WTC11 (cell line): ENCODE results near the gene CUL4A. TPM values are rescaled to one million over a fixed set of nuclear protein-coding genes. Genes with fewer than 3 reads are reported as not detected.
A peak's percentile ranks its signal among the peaks of the same experiment; 100 is the strongest.

Experiments
- ATAC-seq: fragments of 200-7000 bp; cut with Tn5 transposase; 2 replicates; pipeline ENCODE4 v1.10.0; 2021; ENCODE audit warnings: mild to moderate bottlenecking, moderate library complexity
- CTCF ChIA-PET: fragments of 300-600 bp; sonication (Branson Sonifier 250); formaldehyde crosslinking; loops from one replicate; lab custom pipeline; 2021; ENCODE audit warnings: antibody characterized with exemption; lab: Charles Lee
- POLR2A ChIA-PET: fragments of 350-600 bp; sonication (Branson Sonifier 250); formaldehyde crosslinking; loops from one replicate; lab custom pipeline; 2021; ENCODE audit warnings: antibody characterized with exemption; lab: Charles Lee
- DNase-seq: peaks from one replicate; pipeline ENCODE4 v3.0.0; 2021; ENCODE audit warnings: low spot score
- H3K27ac Mint-ChIP-seq: 2 replicates; pipeline ENCODE4 v1.8.0; 2021; ENCODE audit warnings: mixed read lengths
- H3K27me3 Mint-ChIP-seq: 2 replicates; pipeline ENCODE4 v1.8.0; 2021; ENCODE audit warnings: low read depth, mild to moderate bottlenecking, moderate library complexity, mixed read lengths
- H3K36me3 Mint-ChIP-seq: 2 replicates; pipeline ENCODE4 v1.8.0; 2021; ENCODE audit warnings: mixed read lengths
- H3K4me1 Mint-ChIP-seq: 2 replicates; pipeline ENCODE4 v1.8.0; 2022; ENCODE audit warnings: mixed read lengths
- H3K4me3 Mint-ChIP-seq: 2 replicates; pipeline ENCODE4 v1.8.0; 2021; ENCODE audit warnings: mild to moderate bottlenecking, moderate library complexity, mixed read lengths
- H3K9me3 Mint-ChIP-seq: 2 replicates; pipeline ENCODE4 v1.8.0; 2021; ENCODE audit warnings: mixed read lengths
- CREM ChIP-seq: sonication (generic); formaldehyde crosslinking; IDR thresholded peaks from 2 replicates; pipeline ENCODE4 v1.8.1; 2022; ENCODE audit warnings: mild to moderate bottlenecking, missing genetic modification reagents, moderate library complexity
- ETV6 ChIP-seq: sonication (generic); formaldehyde crosslinking; IDR thresholded peaks from 2 replicates; pipeline ENCODE4 v1.8.1; 2022; ENCODE audit warnings: mild to moderate bottlenecking, missing genetic modification reagents
- FOXJ3 ChIP-seq: sonication (generic); formaldehyde crosslinking; IDR thresholded peaks from 2 replicates; pipeline ENCODE4 v1.9.0; 2021; ENCODE audit warnings: missing genetic modification reagents, mild to moderate bottlenecking, borderline replicate concordance
- FOXK1 ChIP-seq: sonication (generic); formaldehyde crosslinking; IDR thresholded peaks from 2 replicates; pipeline ENCODE4 v1.8.0; 2022; ENCODE audit warnings: mild to moderate bottlenecking, moderate library complexity, missing genetic modification reagents
- FOXP1 ChIP-seq: sonication (generic); formaldehyde crosslinking; IDR thresholded peaks from 2 replicates; pipeline ENCODE4 v1.8.0; 2022; ENCODE audit warnings: missing genetic modification reagents, mild to moderate bottlenecking, moderate library complexity, borderline replicate concordance
- JUN ChIP-seq: sonication (generic); formaldehyde crosslinking; IDR thresholded peaks from 2 replicates; pipeline ENCODE4 v1.8.0; 2023; ENCODE audit warnings: mild to moderate bottlenecking, missing genetic modification reagents
- NFATC4 ChIP-seq: fragments of 250-450 bp; sonication (Bioruptor Pico); IDR thresholded peaks from 2 replicates; pipeline ENCODE4 v1.9.0; 2021; ENCODE audit warnings: mild to moderate bottlenecking
- OVOL2 ChIP-seq: fragments of 250-450 bp; sonication (Bioruptor Pico); IDR thresholded peaks from 2 replicates; pipeline ENCODE4 v1.9.0; 2021; ENCODE audit warnings: mild to moderate bottlenecking, borderline replicate concordance
- RORB ChIP-seq: fragments of 250-450 bp; sonication (Bioruptor Pico); IDR thresholded peaks from 2 replicates; pipeline ENCODE4 v1.9.0; 2021; ENCODE audit warnings: mild to moderate bottlenecking
- TCF7 ChIP-seq: sonication (generic); formaldehyde crosslinking; IDR thresholded peaks from 2 replicates; pipeline ENCODE4 v1.8.0; 2022; ENCODE audit warnings: mild to moderate bottlenecking, low read depth, missing genetic modification reagents, moderate library complexity
- ZNF121 ChIP-seq: sonication (generic); formaldehyde crosslinking; IDR thresholded peaks from 2 replicates; pipeline ENCODE4 v1.8.0; 2023; ENCODE audit warnings: missing genetic modification reagents
- ZNF396 ChIP-seq: fragments of 250-450 bp; sonication (Bioruptor Pico); IDR thresholded peaks from 2 replicates; pipeline ENCODE4 v1.8.0; 2021; ENCODE audit warnings: mild to moderate bottlenecking, moderate library complexity, borderline replicate concordance
- ZNF416 ChIP-seq: fragments of 250-450 bp; sonication (Bioruptor Pico); IDR thresholded peaks from 2 replicates; pipeline ENCODE4 v1.9.0; 2021; ENCODE audit warnings: mild to moderate bottlenecking, inconsistent platforms
- total RNA-seq: library from RNA; stranded (reverse); gene quantifications from 3 replicates; pipeline ENCODE4 v1.2.3, GENCODE V29; 2021
- TF ChIP-seq, protein P1 (sequence below): sonication (generic); formaldehyde crosslinking; IDR thresholded peaks from 2 replicates; pipeline ENCODE4 v1.8.1; 2022; ENCODE audit warnings: mild to moderate bottlenecking, missing genetic modification reagents, moderate library complexity, borderline replicate concordance
- TF ChIP-seq, protein P2 (sequence below): sonication (generic); formaldehyde crosslinking; IDR thresholded peaks from 2 replicates; pipeline ENCODE4 v1.8.1; 2022; ENCODE audit warnings: mild to moderate bottlenecking, moderate library complexity, missing genetic modification reagents
- TF ChIP-seq, protein P3 (sequence below): fragments of 250-450 bp; sonication (Bioruptor Pico); IDR thresholded peaks from 2 replicates; pipeline ENCODE4 v1.8.0; 2021; ENCODE audit warnings: mild to moderate bottlenecking
- TF ChIP-seq, protein P4 (sequence below): sonication (generic); formaldehyde crosslinking; IDR thresholded peaks from 2 replicates; pipeline ENCODE4 v1.8.0; 2022; ENCODE audit warnings: mild to moderate bottlenecking, missing genetic modification reagents
- TF ChIP-seq, protein P5 (sequence below): sonication (generic); formaldehyde crosslinking; IDR thresholded peaks from 2 replicates; pipeline ENCODE4 v1.8.1; 2023; ENCODE audit warnings: mild to moderate bottlenecking, missing genetic modification reagents, moderate library complexity
- TF ChIP-seq, protein P6 (sequence below): fragments of 200-600 bp; IDR thresholded peaks from 2 replicates; pipeline ENCODE4 v1.8.0; 2022; ENCODE audit warnings: antibody characterized with exemption
- TF ChIP-seq, protein P7 (sequence below): fragments of 250-450 bp; sonication (Bioruptor Pico); IDR thresholded peaks from 2 replicates; pipeline ENCODE4 v2.1.2; 2022; ENCODE audit warnings: mild to moderate bottlenecking, moderate library complexity
- TF ChIP-seq, protein P8 (sequence below): sonication (generic); formaldehyde crosslinking; IDR thresholded peaks from 2 replicates; pipeline ENCODE4 v1.8.1; 2022; ENCODE audit warnings: low read depth, missing genetic modification reagents, borderline replicate concordance
- TF ChIP-seq, protein P9 (sequence below): sonication (generic); formaldehyde crosslinking; conservative IDR thresholded peaks from 2 replicates; pipeline ENCODE4 v1.8.1; 2022; ENCODE audit warnings: mild to moderate bottlenecking, missing genetic modification reagents
- TF ChIP-seq, protein P10 (sequence below): fragments of 250-450 bp; sonication (Bioruptor Pico); IDR thresholded peaks from 2 replicates; pipeline ENCODE4 v1.9.0; 2021; ENCODE audit warnings: mild to moderate bottlenecking

CUL4A gene
- total RNA-seq, 1 experiment from 2014 or later = 99.9 TPM

DNA sequence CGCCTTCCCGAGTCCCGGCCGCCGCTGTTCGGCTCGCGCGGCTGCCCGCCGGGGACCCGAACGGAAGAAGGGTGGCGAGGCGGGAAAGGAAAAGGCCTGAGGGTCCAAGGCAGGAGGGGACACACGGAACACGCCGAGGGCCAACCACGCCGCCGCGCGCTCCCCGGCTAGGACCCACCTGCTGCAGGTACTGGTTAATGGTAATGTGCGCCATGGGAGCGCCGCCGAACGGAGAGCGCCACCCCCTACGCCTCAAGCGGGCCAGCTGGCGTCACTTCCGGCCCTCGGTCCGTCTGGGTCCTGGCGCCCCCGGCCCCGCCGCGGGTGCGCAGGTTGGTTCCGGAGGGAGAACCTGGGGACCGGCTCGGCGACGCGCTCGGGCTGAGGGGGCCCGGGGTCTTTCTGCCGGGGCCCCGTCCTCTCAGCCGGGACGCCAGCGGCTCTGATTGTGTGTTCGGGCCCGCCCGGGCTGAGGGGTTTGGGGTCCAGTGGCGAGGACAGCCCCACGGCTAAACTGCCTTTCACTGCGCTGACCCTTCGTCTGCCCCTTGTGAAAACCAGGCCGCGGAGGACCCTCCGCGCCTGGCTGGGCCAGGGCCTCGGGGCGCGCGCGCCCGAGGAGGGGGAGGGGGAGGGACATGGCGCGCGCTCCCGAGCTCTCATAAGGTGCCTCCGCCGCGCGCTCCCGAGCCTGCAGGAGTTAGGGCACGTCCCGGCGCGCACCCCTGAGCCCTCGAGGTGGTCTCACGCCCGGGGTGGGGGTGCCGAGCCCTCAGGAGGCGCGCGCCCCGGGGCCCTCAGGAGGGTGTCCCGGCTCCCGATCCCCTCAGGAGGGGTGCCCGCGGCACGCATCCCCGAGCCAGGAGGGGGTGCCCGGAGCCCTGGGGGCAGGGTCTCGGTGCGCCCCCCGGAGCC is 735 bp upstream of the CUL4A start, which contains the start of gene PCID2 (continued):
- TF ChIP-seq FOXP1 (CRISPR knock-in tag) (peak; percentile 92), ZNF416 (CRISPR knock-in tag) (0 out of 2 replicates have a peak, but pooled peaks have one; percentile 31), ZNF121 (CRISPR knock-in tag) (peak; percentile 57; the same call in 1 of the 2 replicates), TCF7 (CRISPR knock-in tag) (no peak), CREM (peak; percentile 97)

DNA sequence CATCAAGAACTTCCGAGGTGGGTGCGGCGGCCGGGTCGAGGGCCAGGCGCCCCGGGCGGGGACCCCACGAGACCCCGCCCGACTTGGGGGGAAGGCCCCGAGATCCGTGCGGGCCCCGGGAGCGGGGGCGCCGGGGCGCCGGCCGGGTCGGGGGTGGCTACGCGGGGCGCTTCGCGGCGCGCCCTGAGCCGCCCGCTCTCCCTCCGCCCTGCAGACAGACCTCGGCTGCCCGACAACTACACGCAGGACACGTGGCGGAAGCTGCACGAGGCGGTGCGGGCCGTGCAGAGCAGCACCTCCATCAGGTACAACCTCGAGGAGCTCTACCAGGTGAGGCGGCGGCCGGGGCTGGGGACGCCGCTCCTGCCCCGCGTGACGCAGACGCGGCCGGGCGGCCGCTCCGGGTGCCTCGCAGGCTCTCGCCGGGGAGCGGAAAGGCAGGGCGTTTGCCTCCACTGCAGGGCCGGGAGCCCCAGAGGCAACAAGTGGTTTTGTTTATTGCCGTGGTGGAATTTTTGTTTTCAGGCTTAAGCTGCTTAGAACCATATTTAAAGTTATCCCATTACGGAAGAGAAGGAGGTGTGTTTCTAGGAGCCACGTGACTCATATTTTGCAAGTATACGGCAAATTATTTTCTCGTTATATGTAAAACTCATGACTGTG is 477 bp downstream of the CUL4A start:
- CTCF ChIA-PET = interaction anchor here (1.0 to 1.6 kb wide), 4 partner anchors 29 to 352 kb away, joined by 3 to 7 read pairs (median 4); no protein-coding TSS in a partner anchor
- peak; percentile 66; the same call in 1 of the 2 replicates for TF ChIP-seq JUN (CRISPR knock-in tag)
- TF ChIP-seq, protein P1, sequence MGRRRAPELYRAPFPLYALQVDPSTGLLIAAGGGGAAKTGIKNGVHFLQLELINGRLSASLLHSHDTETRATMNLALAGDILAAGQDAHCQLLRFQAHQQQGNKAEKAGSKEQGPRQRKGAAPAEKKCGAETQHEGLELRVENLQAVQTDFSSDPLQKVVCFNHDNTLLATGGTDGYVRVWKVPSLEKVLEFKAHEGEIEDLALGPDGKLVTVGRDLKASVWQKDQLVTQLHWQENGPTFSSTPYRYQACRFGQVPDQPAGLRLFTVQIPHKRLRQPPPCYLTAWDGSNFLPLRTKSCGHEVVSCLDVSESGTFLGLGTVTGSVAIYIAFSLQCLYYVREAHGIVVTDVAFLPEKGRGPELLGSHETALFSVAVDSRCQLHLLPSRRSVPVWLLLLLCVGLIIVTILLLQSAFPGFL (CRISPR knock-in tag) = 0 out of 2 replicates have a peak, but pooled peaks have one; percentile 44
- TF ChIP-seq, protein P2, sequence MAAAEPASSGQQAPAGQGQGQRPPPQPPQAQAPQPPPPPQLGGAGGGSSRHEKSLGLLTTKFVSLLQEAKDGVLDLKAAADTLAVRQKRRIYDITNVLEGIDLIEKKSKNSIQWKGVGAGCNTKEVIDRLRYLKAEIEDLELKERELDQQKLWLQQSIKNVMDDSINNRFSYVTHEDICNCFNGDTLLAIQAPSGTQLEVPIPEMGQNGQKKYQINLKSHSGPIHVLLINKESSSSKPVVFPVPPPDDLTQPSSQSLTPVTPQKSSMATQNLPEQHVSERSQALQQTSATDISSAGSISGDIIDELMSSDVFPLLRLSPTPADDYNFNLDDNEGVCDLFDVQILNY = peak; percentile 77; the same call in 1 of the 2 replicates
- TF ChIP-seq, protein P3, sequence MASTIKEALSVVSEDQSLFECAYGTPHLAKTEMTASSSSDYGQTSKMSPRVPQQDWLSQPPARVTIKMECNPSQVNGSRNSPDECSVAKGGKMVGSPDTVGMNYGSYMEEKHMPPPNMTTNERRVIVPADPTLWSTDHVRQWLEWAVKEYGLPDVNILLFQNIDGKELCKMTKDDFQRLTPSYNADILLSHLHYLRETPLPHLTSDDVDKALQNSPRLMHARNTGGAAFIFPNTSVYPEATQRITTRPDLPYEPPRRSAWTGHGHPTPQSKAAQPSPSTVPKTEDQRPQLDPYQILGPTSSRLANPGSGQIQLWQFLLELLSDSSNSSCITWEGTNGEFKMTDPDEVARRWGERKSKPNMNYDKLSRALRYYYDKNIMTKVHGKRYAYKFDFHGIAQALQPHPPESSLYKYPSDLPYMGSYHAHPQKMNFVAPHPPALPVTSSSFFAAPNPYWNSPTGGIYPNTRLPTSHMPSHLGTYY = no peak
- TF ChIP-seq OVOL2 (CRISPR knock-in tag) = no peak
- TF ChIP-seq, protein P4, sequence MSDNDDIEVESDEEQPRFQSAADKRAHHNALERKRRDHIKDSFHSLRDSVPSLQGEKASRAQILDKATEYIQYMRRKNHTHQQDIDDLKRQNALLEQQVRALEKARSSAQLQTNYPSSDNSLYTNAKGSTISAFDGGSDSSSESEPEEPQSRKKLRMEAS (CRISPR knock-in tag) = peak; percentile 90; the same call in 1 of the 2 replicates
- TF ChIP-seq, protein P5, sequence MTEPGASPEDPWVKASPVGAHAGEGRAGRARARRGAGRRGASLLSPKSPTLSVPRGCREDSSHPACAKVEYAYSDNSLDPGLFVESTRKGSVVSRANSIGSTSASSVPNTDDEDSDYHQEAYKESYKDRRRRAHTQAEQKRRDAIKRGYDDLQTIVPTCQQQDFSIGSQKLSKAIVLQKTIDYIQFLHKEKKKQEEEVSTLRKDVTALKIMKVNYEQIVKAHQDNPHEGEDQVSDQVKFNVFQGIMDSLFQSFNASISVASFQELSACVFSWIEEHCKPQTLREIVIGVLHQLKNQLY (CRISPR knock-in tag) = no peak
- no peak for TF ChIP-seq ZNF396 (CRISPR knock-in tag)
- TF ChIP-seq, protein P6, sequence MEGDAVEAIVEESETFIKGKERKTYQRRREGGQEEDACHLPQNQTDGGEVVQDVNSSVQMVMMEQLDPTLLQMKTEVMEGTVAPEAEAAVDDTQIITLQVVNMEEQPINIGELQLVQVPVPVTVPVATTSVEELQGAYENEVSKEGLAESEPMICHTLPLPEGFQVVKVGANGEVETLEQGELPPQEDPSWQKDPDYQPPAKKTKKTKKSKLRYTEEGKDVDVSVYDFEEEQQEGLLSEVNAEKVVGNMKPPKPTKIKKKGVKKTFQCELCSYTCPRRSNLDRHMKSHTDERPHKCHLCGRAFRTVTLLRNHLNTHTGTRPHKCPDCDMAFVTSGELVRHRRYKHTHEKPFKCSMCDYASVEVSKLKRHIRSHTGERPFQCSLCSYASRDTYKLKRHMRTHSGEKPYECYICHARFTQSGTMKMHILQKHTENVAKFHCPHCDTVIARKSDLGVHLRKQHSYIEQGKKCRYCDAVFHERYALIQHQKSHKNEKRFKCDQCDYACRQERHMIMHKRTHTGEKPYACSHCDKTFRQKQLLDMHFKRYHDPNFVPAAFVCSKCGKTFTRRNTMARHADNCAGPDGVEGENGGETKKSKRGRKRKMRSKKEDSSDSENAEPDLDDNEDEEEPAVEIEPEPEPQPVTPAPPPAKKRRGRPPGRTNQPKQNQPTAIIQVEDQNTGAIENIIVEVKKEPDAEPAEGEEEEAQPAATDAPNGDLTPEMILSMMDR = no peak
- TF ChIP-seq, protein P7, sequence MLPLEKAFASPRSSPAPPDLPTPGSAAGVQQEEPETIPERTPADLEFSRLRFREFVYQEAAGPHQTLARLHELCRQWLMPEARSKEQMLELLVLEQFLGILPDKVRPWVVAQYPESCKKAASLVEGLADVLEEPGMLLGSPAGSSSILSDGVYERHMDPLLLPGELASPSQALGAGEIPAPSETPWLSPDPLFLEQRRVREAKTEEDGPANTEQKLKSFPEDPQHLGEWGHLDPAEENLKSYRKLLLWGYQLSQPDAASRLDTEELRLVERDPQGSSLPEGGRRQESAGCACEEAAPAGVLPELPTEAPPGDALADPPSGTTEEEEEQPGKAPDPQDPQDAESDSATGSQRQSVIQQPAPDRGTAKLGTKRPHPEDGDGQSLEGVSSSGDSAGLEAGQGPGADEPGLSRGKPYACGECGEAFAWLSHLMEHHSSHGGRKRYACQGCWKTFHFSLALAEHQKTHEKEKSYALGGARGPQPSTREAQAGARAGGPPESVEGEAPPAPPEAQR (CRISPR knock-in tag) = no peak
- TF ChIP-seq FOXK1 = peak; percentile 83
- TF ChIP-seq ZNF416 (CRISPR knock-in tag) = no peak
- TF ChIP-seq, protein P8, sequence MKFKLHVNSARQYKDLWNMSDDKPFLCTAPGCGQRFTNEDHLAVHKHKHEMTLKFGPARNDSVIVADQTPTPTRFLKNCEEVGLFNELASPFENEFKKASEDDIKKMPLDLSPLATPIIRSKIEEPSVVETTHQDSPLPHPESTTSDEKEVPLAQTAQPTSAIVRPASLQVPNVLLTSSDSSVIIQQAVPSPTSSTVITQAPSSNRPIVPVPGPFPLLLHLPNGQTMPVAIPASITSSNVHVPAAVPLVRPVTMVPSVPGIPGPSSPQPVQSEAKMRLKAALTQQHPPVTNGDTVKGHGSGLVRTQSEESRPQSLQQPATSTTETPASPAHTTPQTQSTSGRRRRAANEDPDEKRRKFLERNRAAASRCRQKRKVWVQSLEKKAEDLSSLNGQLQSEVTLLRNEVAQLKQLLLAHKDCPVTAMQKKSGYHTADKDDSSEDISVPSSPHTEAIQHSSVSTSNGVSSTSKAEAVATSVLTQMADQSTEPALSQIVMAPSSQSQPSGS (CRISPR knock-in tag) = 0 out of 2 replicates have a peak, but pooled peaks have one; percentile 20
- TF ChIP-seq ETV6 (CRISPR knock-in tag) = peak; percentile 88
- TF ChIP-seq NFATC4 (CRISPR knock-in tag) = no peak
- TF ChIP-seq, protein P9, sequence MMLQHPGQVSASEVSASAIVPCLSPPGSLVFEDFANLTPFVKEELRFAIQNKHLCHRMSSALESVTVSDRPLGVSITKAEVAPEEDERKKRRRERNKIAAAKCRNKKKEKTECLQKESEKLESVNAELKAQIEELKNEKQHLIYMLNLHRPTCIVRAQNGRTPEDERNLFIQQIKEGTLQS (CRISPR knock-in tag) = peak; percentile 71; the same call in 1 of the 2 replicates
- TF ChIP-seq, protein P10, sequence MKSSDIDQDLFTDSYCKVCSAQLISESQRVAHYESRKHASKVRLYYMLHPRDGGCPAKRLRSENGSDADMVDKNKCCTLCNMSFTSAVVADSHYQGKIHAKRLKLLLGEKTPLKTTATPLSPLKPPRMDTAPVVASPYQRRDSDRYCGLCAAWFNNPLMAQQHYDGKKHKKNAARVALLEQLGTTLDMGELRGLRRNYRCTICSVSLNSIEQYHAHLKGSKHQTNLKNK (CRISPR knock-in tag) = no peak
- TF ChIP-seq FOXJ3 (CRISPR knock-in tag) = no peak
- no peak for TF ChIP-seq RORB (CRISPR knock-in tag)

More for the DNA sequence above, 477 bp downstream of the CUL4A start:
- POLR2A ChIA-PET = interaction anchor here (0.6 to 1.5 kb wide), 2 partner anchors 10 to 35 kb away, joined by 3 to 4 read pairs; no protein-coding TSS in a partner anchor
- peaks cover 32% of the 10 kb centered on the region; the same call in 1 of the 2 replicates for H3K36me3 Mint-ChIP-seq
- no peaks in the 10 kb centered on the region for H3K9me3 Mint-ChIP-seq
- H3K27me3 Mint-ChIP-seq = no peaks in the 10 kb centered on the region
- no peak overlapping the region; the same call in 1 of the 2 replicates for H3K27ac Mint-ChIP-seq
- H3K4me3 Mint-ChIP-seq = peak overlapping the region; percentile 78
- ATAC-seq (peak; percentile 11), DNase-seq (peak; percentile 68)
- peaks cover 51% of the 10 kb centered on the region for H3K4me1 Mint-ChIP-seq
